HepG2 (cell line): ENCODE results near the gene TCTA. TPM values are rescaled to one million over a fixed set of nuclear protein-coding genes. Genes with fewer than 3 reads are reported as not detected.

ENCODE experiments used
- CEBPZ ChIP-seq: IDR thresholded peaks from 2 replicates; pipeline ENCODE4 v1.6.1; 2012; ENCODE audit warnings: low read length, improper control_type of control experiment
- ELF3 ChIP-seq: IDR thresholded peaks from 2 replicates; pipeline ENCODE4 v1.6.1; 2016; ENCODE audit warnings: missing genetic modification reagents, missing compliant biosample characterization
- FUBP1 ChIP-seq: sonication (generic); formaldehyde crosslinking; IDR thresholded peaks from 2 replicates; pipeline ENCODE4 v1.5.1; 2020; ENCODE audit warnings: missing genetic modification reagents, mild to moderate bottlenecking, borderline replicate concordance
- IKZF4 ChIP-seq: sonication (generic); formaldehyde crosslinking; IDR thresholded peaks from 2 replicates; pipeline ENCODE4 v1.5.1; 2020; ENCODE audit warnings: borderline replicate concordance, mild to moderate bottlenecking, low read depth, missing genetic modification reagents; ENCODE audit errors: not compliant biosample characterization
- SKIL ChIP-seq: sonication (generic); formaldehyde crosslinking; IDR thresholded peaks from 2 replicates; pipeline ENCODE4 v1.8.0; 2022; ENCODE audit warnings: missing genetic modification reagents, mild to moderate bottlenecking, moderate library complexity, borderline replicate concordance
- THRA ChIP-seq: sonication (generic); formaldehyde crosslinking; IDR thresholded peaks from 2 replicates; pipeline ENCODE4 v1.4.0; 2020; ENCODE audit warnings: missing genetic modification reagents, borderline replicate concordance
- ZFP62 ChIP-seq: sonication (generic); formaldehyde crosslinking; IDR thresholded peaks from 2 replicates; pipeline ENCODE4 v1.4.0; 2020; ENCODE audit warnings: missing genetic modification reagents
- ZNF3 ChIP-seq: IDR thresholded peaks from 2 replicates; pipeline ENCODE4 v1.7.0; 2017; ENCODE audit warnings: inconsistent platforms
- ZNF337 ChIP-seq: sonication (generic); formaldehyde crosslinking; IDR thresholded peaks from 2 replicates; pipeline ENCODE4 v1.5.1; 2020; ENCODE audit warnings: missing genetic modification reagents, low read depth, mild to moderate bottlenecking, borderline replicate concordance
- ZNF512B ChIP-seq: sonication (generic); formaldehyde crosslinking; IDR thresholded peaks from 2 replicates; pipeline ENCODE4 v1.5.1; 2020; ENCODE audit warnings: missing genetic modification reagents, mild to moderate bottlenecking, borderline replicate concordance
- ZNF703 ChIP-seq: sonication (generic); formaldehyde crosslinking; IDR thresholded peaks from 2 replicates; pipeline ENCODE4 v1.5.1; 2020; ENCODE audit warnings: missing genetic modification reagents, mild to moderate bottlenecking, moderate library complexity, borderline replicate concordance
- ZNF784 ChIP-seq: sonication (generic); formaldehyde crosslinking; IDR thresholded peaks from 2 replicates; pipeline ENCODE4 v1.5.1; 2020; ENCODE audit warnings: missing genetic modification reagents, mild to moderate bottlenecking, borderline replicate concordance
- polyA plus RNA-seq, 8 experiments: library from polyadenylated mRNA; depleted of rRNA in 3 of 8; stranded (reverse) in 7 of 8; unstranded in 1 of 8; fragments of >200 nt; fragmentation: Illumina TruSeq in 4 of 8; extraction: Trizol in 4 of 8; gene quantifications; 2 replicates each; pipeline versions ENCODE4 v1.2.1 to v1.2.3, GENCODE V29; 2011 to 2016; ENCODE audit warnings: low read depth in 4 of 8, missing spikeins in 1 of 8, mixed read lengths in 1 of 8; ENCODE audit not compliant: insufficient read depth in 1 of 8
- total RNA-seq, 5 experiments: library from RNA; depleted of rRNA; stranded (reverse); fragments of >200 nt; fragmentation: Illumina TruSeq; extraction: Trizol; gene quantifications; 2 replicates each; pipeline ENCODE4 v1.2.3, GENCODE V29; 2016; ENCODE audit warnings: low read depth in 1 of 5

TCTA gene
- total and polyA plus RNA-seq, 2 of the 13 experiments (the other 11 are each of a cell fraction or from before 2014, with no cell fraction given) = 8.3 to 13.2 TPM

- no peak for TF ChIP-seq SKIL (CRISPR knock-in tag)
- TF ChIP-seq IKZF4 (CRISPR knock-in tag) = peak; percentile 41
- TF ChIP-seq ZNF784 (CRISPR knock-in tag) = 0 out of 2 replicates have a peak, but pooled peaks have one; percentile 63
- TF ChIP-seq ZNF512B (CRISPR knock-in tag) = no peak
- TF ChIP-seq CEBPZ = no peak
- TF ChIP-seq ZNF703 (CRISPR knock-in tag) = no peak
- TF ChIP-seq ZNF337 = no peak
- no peak for TF ChIP-seq ZFP62 (CRISPR knock-in tag)
- no peak for TF ChIP-seq ELF3
- TF ChIP-seq FUBP1 = no peak
- no peak for TF ChIP-seq THRA (CRISPR knock-in tag)
- TF ChIP-seq ZNF3 (CRISPR knock-in tag) = no peak
Measured at GRCh38 chr3:49421890-49422378, 9.7 kb downstream of the TCTA start (continued).
